Activated B cell treated with CpG ODN at 0.5 μM for 24 hours (primary cell): Measurements from ENCODE around the gene ARL4A. TPM values are rescaled to one million over a fixed set of nuclear protein-coding genes. Genes with fewer than 3 reads are reported as not detected.

ENCODE experiments used
- ATAC-seq: fragments of 200-7000 bp; cut with Tn5 transposase; one replicate; pipeline ENCODE4 v1.10.0; 2021; ENCODE audit warnings: low read depth, mild to moderate bottlenecking, moderate library complexity
- CTCF ChIA-PET: fragments of 350-600 bp; sonication (Branson Sonifier 250); formaldehyde crosslinking; loops from one replicate; lab custom pipeline; 2021; ENCODE audit warnings: antibody characterized with exemption; lab: Charles Lee
- POLR2A ChIA-PET: fragments of 350-600 bp; sonication (Branson Sonifier 250); formaldehyde crosslinking; loops from one replicate; lab custom pipeline; 2021; ENCODE audit warnings: antibody characterized with exemption; lab: Charles Lee
- DNase-seq: peaks from one replicate; pipeline ENCODE4 v3.0.0; 2022
- H3K27ac Mint-ChIP-seq: one replicate; pipeline ENCODE4 v1.8.0; 2020; ENCODE audit warnings: mixed read lengths
- H3K27me3 Mint-ChIP-seq: one replicate; pipeline ENCODE4 v1.8.0; 2021; ENCODE audit warnings: mixed read lengths
- H3K36me3 Mint-ChIP-seq: one replicate; pipeline ENCODE4 v1.8.0; 2021; ENCODE audit warnings: low read depth, mixed read lengths
- H3K4me1 Mint-ChIP-seq: one replicate; pipeline ENCODE4 v1.8.0; 2021; ENCODE audit warnings: mixed read lengths
- H3K4me3 Mint-ChIP-seq: one replicate; pipeline ENCODE4 v1.8.0; 2020; ENCODE audit warnings: mild to moderate bottlenecking, mixed read lengths
- H3K9me3 Mint-ChIP-seq: one replicate; pipeline ENCODE4 v1.8.0; 2020; ENCODE audit warnings: mixed read lengths
- CTCF ChIP-seq: fragments of 200-600 bp; IDR thresholded peaks from one replicate; pipeline ENCODE4 v1.8.0; 2022; ENCODE audit warnings: antibody characterized with exemption, mild to moderate bottlenecking
- intact Hi-C: fragments of 100-400 bp; cut with micrococcal nuclease; formaldehyde crosslinking; loops from one replicate; pipeline ENCODE4 v1.15.1; 2024
- total RNA-seq: library from RNA; stranded (reverse); gene quantifications from 2 replicates; pipeline ENCODE4 v1.2.3, GENCODE V29; 2022

ARL4A gene
- total RNA-seq, 1 donor from 2014 or later = 11.9 TPM

- ChIA-PET CTCF (no interaction called here), POLR2A (no interaction called here)
- Mint-ChIP-seq H3K9me3 (peaks cover 9% of the 10 kb centered on the region), H3K27ac (no peak overlapping the region), H3K36me3 (peaks cover 3% of the 10 kb centered on the region), H3K27me3 (no peaks in the 10 kb centered on the region), H3K4me3 (no peak overlapping the region), H3K4me1 (no peaks in the 10 kb centered on the region)
- intact Hi-C loops = no loop called here
- TF ChIP-seq CTCF = no peak
- ATAC-seq (no peak), DNase-seq (no peak)
Measured at GRCh38 chr7:12705878-12706277, 18.4 kb downstream of the ARL4A start.

- no peak for TF ChIP-seq CTCF
- Mint-ChIP-seq H3K4me1 (no peaks in the 10 kb centered on the region), H3K4me3 (no peak overlapping the region), H3K36me3 (no peaks in the 10 kb centered on the region), H3K9me3 (no peaks in the 10 kb centered on the region), H3K27me3 (no peaks in the 10 kb centered on the region), H3K27ac (no peak overlapping the region)
- DNase-seq (no peak), ATAC-seq (no peak)
- ChIA-PET CTCF (no interaction called here), POLR2A (no interaction called here)
- intact Hi-C loops = no loop called here
Measured at GRCh38 chr7:12706900-12707536, 19.6 kb downstream of the ARL4A start.

GRCh38 chr7:12708314-12708713 is 20.9 kb downstream of the ARL4A start:
- no peak overlapping the region for H3K27ac Mint-ChIP-seq
- no peaks in the 10 kb centered on the region for H3K36me3 Mint-ChIP-seq
- no peaks in the 10 kb centered on the region for H3K4me1 Mint-ChIP-seq

DNA sequence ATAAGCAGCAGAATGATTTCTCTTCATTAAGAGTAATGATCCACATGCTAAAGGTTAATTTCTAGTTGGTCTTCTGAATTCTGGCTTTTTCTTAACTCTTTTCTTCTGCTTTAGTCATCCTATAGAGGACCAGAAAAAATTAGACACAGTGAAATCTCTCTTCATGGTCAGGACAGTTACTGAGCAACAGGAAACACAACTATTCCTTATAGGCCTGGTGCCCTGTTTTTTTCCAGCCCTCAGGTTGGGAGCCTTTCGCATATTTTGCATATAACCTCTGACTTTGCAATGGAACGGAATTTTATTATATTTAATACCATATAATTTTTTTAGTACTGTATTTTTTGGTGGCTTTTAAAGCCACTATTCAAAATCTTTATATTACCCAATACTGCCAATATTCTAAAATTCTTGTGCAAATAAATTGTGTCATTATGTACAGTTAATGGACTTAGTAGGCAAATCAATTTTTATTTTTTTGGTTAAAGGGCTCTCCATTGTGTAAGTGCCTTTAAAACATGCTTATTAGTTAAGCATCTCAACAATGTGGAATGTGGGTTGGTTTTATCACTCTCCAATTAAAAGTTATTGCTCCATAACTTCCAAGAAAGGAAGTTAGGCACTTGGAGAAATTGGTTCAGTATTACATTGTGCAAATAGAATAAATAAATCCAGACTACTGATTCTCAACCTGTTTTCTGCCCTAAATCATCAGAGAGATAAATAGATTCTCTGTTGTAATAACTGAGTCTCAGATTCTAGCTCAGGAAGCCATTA is 22.5 kb downstream of the ARL4A start:
- TF ChIP-seq CTCF = no peak
- Mint-ChIP-seq H3K9me3 (no peaks in the 10 kb centered on the region), H3K27me3 (no peaks in the 10 kb centered on the region), H3K4me1 (no peaks in the 10 kb centered on the region), H3K27ac (no peak overlapping the region), H3K4me3 (no peak overlapping the region), H3K36me3 (no peaks in the 10 kb centered on the region)
- intact Hi-C loops = no loop called here
- ATAC-seq (no peak), DNase-seq (no peak)
- ChIA-PET CTCF (no interaction called here), POLR2A (no interaction called here)

More at GRCh38 chr7:12708314-12708713, 20.9 kb downstream of the ARL4A start:
- intact Hi-C loops = no loop called here
- POLR2A ChIA-PET = no interaction called here
- Mint-ChIP-seq H3K4me3 (no peak overlapping the region), H3K9me3 (no peaks in the 10 kb centered on the region), H3K27me3 (no peaks in the 10 kb centered on the region)
- ATAC-seq (no peak), DNase-seq (no peak)
- no peak for TF ChIP-seq CTCF
- CTCF ChIA-PET = no interaction called here

DNA sequence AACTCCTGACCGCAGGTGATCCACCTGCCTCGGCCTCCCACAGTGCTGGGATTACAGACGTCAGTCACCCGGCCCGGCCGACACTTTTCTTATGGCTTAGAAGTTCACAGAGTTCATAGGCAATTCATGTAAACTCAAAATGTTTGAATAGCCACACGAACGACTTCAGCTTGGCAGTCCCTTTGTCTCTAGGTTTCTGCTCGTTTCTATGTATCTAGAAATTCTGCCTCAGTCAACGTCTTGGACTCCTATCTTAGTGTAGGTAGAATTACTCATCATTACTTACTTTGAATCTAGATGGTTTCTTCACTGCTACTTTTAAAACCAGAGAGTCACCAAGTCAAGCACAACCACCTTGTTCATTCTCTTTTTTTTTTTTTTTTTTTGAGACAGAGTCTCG is 23.7 kb downstream of the ARL4A start:
- CTCF ChIA-PET = no interaction called here
- intact Hi-C loops = no loop called here
- Mint-ChIP-seq H3K9me3 (no peaks in the 10 kb centered on the region), H3K27ac (no peak overlapping the region), H3K4me3 (no peak overlapping the region), H3K4me1 (no peaks in the 10 kb centered on the region), H3K36me3 (no peaks in the 10 kb centered on the region), H3K27me3 (no peaks in the 10 kb centered on the region)
- no peak for TF ChIP-seq CTCF
- ATAC-seq (no peak), DNase-seq (no peak)
- POLR2A ChIA-PET = no interaction called here
